Gastroesophageal sphincter (tissue), 3 donors: ENCODE measurements around the gene NACA2.

Experiments
- EP300 ChIP-seq: sonication (generic); formaldehyde crosslinking; IDR thresholded peaks from one replicate; pipeline ENCODE4 v1.6.1; 2017; ENCODE audit warnings: antibody characterized with exemption, mild to moderate bottlenecking
- POLR2A ChIP-seq, 2 donors: fragments of 450-650 bp; IDR thresholded peaks; one replicate each; pipeline ENCODE4 v1.6.1; 2017; ENCODE audit warnings: antibody characterized with exemption in 2 of 2, mild to moderate bottlenecking in 2 of 2, moderate library complexity in 1 of 2
- POLR2AphosphoS5 ChIP-seq: sonication (generic); formaldehyde crosslinking; IDR thresholded peaks from one replicate; pipeline ENCODE4 v1.6.1; 2017; ENCODE audit warnings: antibody characterized with exemption
- TF ChIP-seq, protein P1 (sequence below), 4 experiments: fragments of 200-600 bp in 2 of 4; fragments of 450-650 bp in 2 of 4; sonication (generic) in 1 of 4; IDR thresholded peaks; one replicate each; pipeline ENCODE4 v1.5.1; 2017 to 2019; ENCODE audit warnings: antibody characterized with exemption in 4 of 4, mild to moderate bottlenecking in 2 of 4, moderate library complexity in 2 of 4

DNA sequence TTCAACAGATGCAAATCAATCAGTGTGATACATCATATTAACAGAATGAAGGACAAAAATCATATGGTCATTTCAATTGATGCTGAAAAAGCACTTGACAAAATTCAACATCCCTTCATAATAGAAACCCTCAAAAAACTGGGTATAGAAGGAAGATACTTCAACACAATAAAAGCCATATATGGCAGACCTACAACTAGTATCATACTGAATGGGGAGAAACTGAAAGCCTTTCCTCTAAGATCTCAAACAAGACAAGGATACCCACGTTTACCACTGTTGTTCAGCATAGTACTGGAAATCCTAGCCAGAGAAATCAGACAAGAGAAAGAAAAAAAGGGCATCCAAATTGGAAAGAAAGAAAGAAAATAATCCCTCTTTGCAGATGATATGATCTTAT, 47.1 kb upstream of the NACA2 start:
- TF ChIP-seq EP300 (no peak), POLR2A (IDR thresholded peaks at IDR 0.05) (no peak), POLR2AphosphoS5 (no peak)
- TF ChIP-seq, protein P1, sequence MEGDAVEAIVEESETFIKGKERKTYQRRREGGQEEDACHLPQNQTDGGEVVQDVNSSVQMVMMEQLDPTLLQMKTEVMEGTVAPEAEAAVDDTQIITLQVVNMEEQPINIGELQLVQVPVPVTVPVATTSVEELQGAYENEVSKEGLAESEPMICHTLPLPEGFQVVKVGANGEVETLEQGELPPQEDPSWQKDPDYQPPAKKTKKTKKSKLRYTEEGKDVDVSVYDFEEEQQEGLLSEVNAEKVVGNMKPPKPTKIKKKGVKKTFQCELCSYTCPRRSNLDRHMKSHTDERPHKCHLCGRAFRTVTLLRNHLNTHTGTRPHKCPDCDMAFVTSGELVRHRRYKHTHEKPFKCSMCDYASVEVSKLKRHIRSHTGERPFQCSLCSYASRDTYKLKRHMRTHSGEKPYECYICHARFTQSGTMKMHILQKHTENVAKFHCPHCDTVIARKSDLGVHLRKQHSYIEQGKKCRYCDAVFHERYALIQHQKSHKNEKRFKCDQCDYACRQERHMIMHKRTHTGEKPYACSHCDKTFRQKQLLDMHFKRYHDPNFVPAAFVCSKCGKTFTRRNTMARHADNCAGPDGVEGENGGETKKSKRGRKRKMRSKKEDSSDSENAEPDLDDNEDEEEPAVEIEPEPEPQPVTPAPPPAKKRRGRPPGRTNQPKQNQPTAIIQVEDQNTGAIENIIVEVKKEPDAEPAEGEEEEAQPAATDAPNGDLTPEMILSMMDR (IDR thresholded peaks at IDR 0.05): no peak
